CD4-positive, CD25-positive, alpha-beta regulatory T cell (primary cell): ENCODE results near the gene SPTBN4. TPM values are rescaled to one million over a fixed set of nuclear protein-coding genes. Genes with fewer than 3 reads are reported as not detected.

ENCODE experiments used
- ATAC-seq, 2 donors: fragments of 150-1000 bp; cut with Tn5 transposase; one replicate each; pipeline ENCODE4 v1.10.0; 2021; ENCODE audit warnings: low read depth in 2 of 2, moderate number of reproducible peaks in 2 of 2, moderate library complexity in 1 of 2
- DNase-seq, 3 donors: peaks; one replicate each; pipeline versions ENCODE4 v3.0.0 to v3.0.0-alpha.2; 2012 to 2022; ENCODE audit warnings: mixed read lengths in 1 of 3
- H3K27ac ChIP-seq: one replicate; pipeline ENCODE4 v1.7.0; 2013; ENCODE audit warnings: mild to moderate bottlenecking, low read length; ENCODE audit not compliant: insufficient read depth, poor library complexity, severe bottlenecking
- H3K27me3 ChIP-seq: one replicate; pipeline ENCODE4 v1.7.0; 2013; ENCODE audit warnings: low read length; ENCODE audit not compliant: control insufficient read depth, insufficient read depth
- H3K36me3 ChIP-seq: one replicate; pipeline ENCODE4 v1.7.0; 2013; ENCODE audit warnings: mild to moderate bottlenecking, low read length, moderate library complexity; ENCODE audit not compliant: control insufficient read depth, insufficient read depth
- H3K4me1 ChIP-seq: 2 replicates; pipeline ENCODE4 v1.7.0; 2013; ENCODE audit warnings: mild to moderate bottlenecking, low read length; ENCODE audit not compliant: insufficient read depth, control insufficient read depth, poor library complexity, severe bottlenecking
- H3K4me3 ChIP-seq: one replicate; pipeline ENCODE4 v1.7.0; 2013; ENCODE audit warnings: low read depth, mild to moderate bottlenecking, low read length, moderate library complexity
- H3K9me3 ChIP-seq, 2 experiments: 1 replicate in 1 of 2; 2 replicates in 1 of 2; pipeline ENCODE4 v1.7.0; 2013; ENCODE audit warnings: low read length in 2 of 2, mild to moderate bottlenecking in 1 of 2, moderate library complexity in 1 of 2; ENCODE audit not compliant: control insufficient read depth in 2 of 2
- H3K27ac Mint-ChIP-seq, 3 donors: one replicate each; pipeline ENCODE4 v1.8.0; 2020 to 2022; ENCODE audit warnings: mild to moderate bottlenecking in 3 of 3, mixed read lengths in 3 of 3, moderate library complexity in 2 of 3
- H3K27me3 Mint-ChIP-seq: one replicate; pipeline ENCODE4 v1.8.0; 2022; ENCODE audit warnings: mild to moderate bottlenecking, mixed read lengths
- H3K36me3 Mint-ChIP-seq: one replicate; pipeline ENCODE4 v1.8.0; 2020; ENCODE audit warnings: mixed read lengths
- H3K4me1 Mint-ChIP-seq, 4 donors: one replicate each; pipeline ENCODE4 v1.8.0; 2020 to 2022; ENCODE audit warnings: mixed read lengths in 4 of 4, mild to moderate bottlenecking in 1 of 4
- H3K4me3 Mint-ChIP-seq, 4 donors: one replicate each; pipeline ENCODE4 v1.8.0; 2020 to 2022; ENCODE audit warnings: mild to moderate bottlenecking in 4 of 4, mixed read lengths in 4 of 4, moderate library complexity in 3 of 4
- H3K9me3 Mint-ChIP-seq, 7 donors: one replicate each; pipeline ENCODE4 v1.8.0; 2020 to 2022; ENCODE audit warnings: mixed read lengths in 7 of 7, mild to moderate bottlenecking in 3 of 7, moderate library complexity in 2 of 7
- polyA plus RNA-seq, 4 donors: library from polyadenylated mRNA; unstranded; fragments of 300-500 nt; fragmentation: Illumina TruSeq; gene quantifications; one replicate each; pipeline ENCODE4 v1.2.3, GENCODE V29; 2021
- total RNA-seq: library from RNA; stranded (reverse); gene quantifications from one replicate; pipeline ENCODE4 v1.2.3, GENCODE V29; 2022

The SPTBN4 gene
- total and polyA plus RNA-seq, 5 donors from 2014 or later = not detected

- no peaks in the 10 kb centered on the region for H3K36me3 Mint-ChIP-seq
- peak overlapping the region; percentile 44 for H3K4me3 ChIP-seq
- H3K27ac ChIP-seq = peak overlapping the region; percentile 61
- peaks cover 82% of the 10 kb centered on the region for H3K4me1 ChIP-seq
- DNase-seq (no peak), ATAC-seq (no peak)
- no peaks in the 10 kb centered on the region for H3K36me3 ChIP-seq
- H3K4me1 Mint-ChIP-seq = peaks cover 9 to 83% (median 34%) of the 10 kb centered on the region in 4 donors
- no peaks in the 10 kb centered on the region for H3K9me3 ChIP-seq
- peaks cover 32% of the 10 kb centered on the region for H3K27me3 Mint-ChIP-seq
- H3K27ac Mint-ChIP-seq = peak overlapping the region; percentile 92 to 98 (median 97)
- H3K27me3 ChIP-seq = peaks cover 7% of the 10 kb centered on the region
- H3K4me3 Mint-ChIP-seq = peak overlapping the region; percentile 89 to 97 (median 92)
- peaks cover 0 to 2% (median 0%) of the 10 kb centered on the region in 7 donors for H3K9me3 Mint-ChIP-seq
Observed at GRCh38 chr19:40604171-40604646, 137.4 kb downstream of the SPTBN4 start.

GRCh38 chr19:40604647-40605215 lies 137.9 kb downstream of the SPTBN4 start:
- H3K27me3 Mint-ChIP-seq = peaks cover 26% of the 10 kb centered on the region
- peaks cover 5% of the 10 kb centered on the region for H3K27me3 ChIP-seq
- no peaks in the 10 kb centered on the region for H3K9me3 ChIP-seq
- H3K4me1 Mint-ChIP-seq = peaks cover 9 to 82% (median 34%) of the 10 kb centered on the region in 4 donors
- no peak for ATAC-seq
- peak overlapping the region; percentile 44 for H3K4me3 ChIP-seq
- H3K27ac Mint-ChIP-seq = peak overlapping the region in 2 of 3 donors; percentile 92 to 96
- no peaks in the 10 kb centered on the region for H3K36me3 Mint-ChIP-seq
- no peak for DNase-seq
- no peaks in the 10 kb centered on the region for H3K36me3 ChIP-seq
- peak overlapping the region; percentile 78 for H3K27ac ChIP-seq
- peak overlapping the region; percentile 89 to 97 (median 92) for H3K4me3 Mint-ChIP-seq
- peaks cover 82% of the 10 kb centered on the region for H3K4me1 ChIP-seq
- peaks cover 0 to 2% (median 0%) of the 10 kb centered on the region in 7 donors for H3K9me3 Mint-ChIP-seq

- Histone ChIP-seq H3K36me3 (no peaks in the 10 kb centered on the region), H3K4me3 (peak overlapping the region; percentile 77), H3K27ac (peak overlapping the region; percentile 78), H3K4me1 (peaks cover 82% of the 10 kb centered on the region), H3K9me3 (no peaks in the 10 kb centered on the region), H3K27me3 (peaks cover 4% of the 10 kb centered on the region)
- H3K36me3 Mint-ChIP-seq = no peaks in the 10 kb centered on the region
- peak overlapping the region; percentile 89 to 96 (median 92) for H3K27ac Mint-ChIP-seq
- H3K4me3 Mint-ChIP-seq = peak overlapping the region; percentile 89 to 95 (median 90)
- H3K9me3 Mint-ChIP-seq = peaks cover 0 to 2% (median 0%) of the 10 kb centered on the region in 7 donors
- DNase-seq (peak; percentile 81 to 97 (median 84)), ATAC-seq (peak; percentile 51 to 57)
- peaks cover 9 to 84% (median 37%) of the 10 kb centered on the region in 4 donors for H3K4me1 Mint-ChIP-seq
- H3K27me3 Mint-ChIP-seq = peaks cover 23% of the 10 kb centered on the region
Observed at GRCh38 chr19:40605216-40605971, 138.6 kb downstream of the SPTBN4 start.

GRCh38 chr19:40607311-40608239 lies 140.8 kb downstream of the SPTBN4 start:
- DNase-seq (no peak), ATAC-seq (no peak)
- Histone ChIP-seq H3K36me3 (no peaks in the 10 kb centered on the region), H3K27me3 (no peaks in the 10 kb centered on the region), H3K9me3 (no peaks in the 10 kb centered on the region), H3K27ac (no peak overlapping the region), H3K4me3 (no peak overlapping the region), H3K4me1 (peaks cover 71% of the 10 kb centered on the region)
- no peaks in the 10 kb centered on the region for H3K9me3 Mint-ChIP-seq
- peaks cover 9 to 87% (median 37%) of the 10 kb centered on the region in 4 donors for H3K4me1 Mint-ChIP-seq
- H3K36me3 Mint-ChIP-seq = no peaks in the 10 kb centered on the region
- H3K4me3 Mint-ChIP-seq = peak overlapping the region; percentile 55 to 91 (median 76)
- H3K27ac Mint-ChIP-seq = peak overlapping the region in 2 of 3 donors; percentile 8 to 93
- H3K27me3 Mint-ChIP-seq = peaks cover 13% of the 10 kb centered on the region

- no peaks in the 10 kb centered on the region for H3K36me3 ChIP-seq
- Mint-ChIP-seq H3K27ac (peak overlapping the region in 2 of 3 donors; percentile 14 to 93), H3K27me3 (peaks cover 11% of the 10 kb centered on the region), H3K36me3 (no peaks in the 10 kb centered on the region), H3K4me1 (peaks cover 9 to 86% (median 32%) of the 10 kb centered on the region in 4 donors), H3K9me3 (no peaks in the 10 kb centered on the region), H3K4me3 (peak overlapping the region; percentile 55 to 91 (median 76))
- H3K4me3 ChIP-seq = no peak overlapping the region
- H3K27me3 ChIP-seq = no peaks in the 10 kb centered on the region
- H3K4me1 ChIP-seq = peaks cover 69% of the 10 kb centered on the region
- no peak overlapping the region for H3K27ac ChIP-seq
- no peak for ATAC-seq
- no peak for DNase-seq
- no peaks in the 10 kb centered on the region for H3K9me3 ChIP-seq
Observed at GRCh38 chr19:40608240-40608621, 141.4 kb downstream of the SPTBN4 start.

- Mint-ChIP-seq H3K4me1 (peaks cover 7 to 84% (median 32%) of the 10 kb centered on the region in 4 donors), H3K4me3 (peak overlapping the region; percentile 53 to 89 (median 88)), H3K27ac (peak overlapping the region; percentile 93 to 98 (median 94)), H3K36me3 (no peaks in the 10 kb centered on the region), H3K27me3 (peaks cover 3% of the 10 kb centered on the region), H3K9me3 (no peaks in the 10 kb centered on the region)
- Histone ChIP-seq H3K4me1 (peaks cover 68% of the 10 kb centered on the region), H3K27me3 (no peaks in the 10 kb centered on the region), H3K36me3 (no peaks in the 10 kb centered on the region), H3K27ac (peak overlapping the region; percentile 85), H3K4me3 (peak overlapping the region; percentile 37), H3K9me3 (no peaks in the 10 kb centered on the region)
- ATAC-seq (no peak), DNase-seq (no peak)
Observed at GRCh38 chr19:40608957-40609356, 142.2 kb downstream of the SPTBN4 start.
